ENCODE results near the gene PIANP. TPM values are rescaled to one million over a fixed set of nuclear protein-coding genes. Genes with fewer than 3 reads are reported as not detected.

PIANP gene
- total RNA-seq, 4 donors from 2014 or later, result 0.11 to 0.19 TPM; not detected in 2

GRCh38 chr12:6688543-6688998, 12.0 kb downstream of the PIANP start:
- Histone ChIP-seq H3K27me3 (no peaks in the 10 kb centered on the region), H3K4me3 (peak overlapping the region; percentile 84 to 93 (median 86)), H3K36me3 (peaks cover 0 to 30% (median 2%) of the 10 kb centered on the region in 3 donors), H3K9me3 (no peaks in the 10 kb centered on the region), H3K27ac (peak overlapping the region; percentile 94 to 99 (median 98)), H3K4me1 (peaks cover 7 to 67% (median 25%) of the 10 kb centered on the region in 3 donors)
- TF ChIP-seq POLR2A (IDR thresholded peaks at IDR 0.05) (no peak), CTCF (IDR thresholded peaks at IDR 0.05) (no peak)
- 0 to 5% methylated on average over 3 to 6 of the region's 13 CpGs for WGBS, 2 donors
- DNase-seq, result peak; percentile 54
- intact Hi-C loops (cut with DNase I), result no loop called here

- 76 to 79% methylated on average over 3 of the region's 3 CpGs for WGBS, 2 donors
These were observed 14.8 kb downstream of the PIANP start for GRCh38 chr12:6685814-6686213.

GRCh38 chr12:6684609-6685008, 16.0 kb downstream of the PIANP start:
- Histone ChIP-seq H3K27ac (no peak overlapping the region), H3K9me3 (no peaks in the 10 kb centered on the region), H3K36me3 (peaks cover 8 to 69% (median 14%) of the 10 kb centered on the region in 3 donors), H3K4me3 (no peak overlapping the region), H3K27me3 (no peaks in the 10 kb centered on the region), H3K4me1 (peaks cover 7 to 57% (median 19%) of the 10 kb centered on the region in 3 donors)
- no peak for DNase-seq
- TF ChIP-seq CTCF (IDR thresholded peaks at IDR 0.05) (peak in 4 of 6 experiments; percentile 27 to 45 (median 40)), POLR2A (IDR thresholded peaks at IDR 0.05) (no peak)
- WGBS, 2 donors, result 62 to 63% methylated on average over 6 of the region's 6 CpGs
- intact Hi-C loops (cut with DNase I), result no loop called here

More at GRCh38 chr12:6685814-6686213, 14.8 kb downstream of the PIANP start:
- DNase-seq, result no peak
- TF ChIP-seq CTCF (IDR thresholded peaks at IDR 0.05), result no peak
- H3K4me1 ChIP-seq, result peaks cover 7 to 68% (median 25%) of the 10 kb centered on the region in 3 donors
- H3K36me3 ChIP-seq, result peaks cover 8 to 57% (median 8%) of the 10 kb centered on the region in 3 donors
- no peaks in the 10 kb centered on the region for H3K9me3 ChIP-seq
- H3K27me3 ChIP-seq, result no peaks in the 10 kb centered on the region
- intact Hi-C loops (cut with DNase I), result no loop called here
- no peak overlapping the region for H3K4me3 ChIP-seq
- no peak overlapping the region for H3K27ac ChIP-seq

- H3K27ac ChIP-seq, result no peak overlapping the region
- peaks cover 0 to 4% (median 0%) of the 10 kb centered on the region in 3 donors for H3K4me1 ChIP-seq
- TF ChIP-seq POLR2A (IDR thresholded peaks at IDR 0.05), result no peak
- no peak for TF ChIP-seq CTCF (IDR thresholded peaks at IDR 0.05)
- peaks cover 46 to 99% (median 67%) of the 10 kb centered on the region in 3 donors for H3K36me3 ChIP-seq
- H3K4me3 ChIP-seq, result no peak overlapping the region
- WGBS, 2 donors, result 93 to 100% methylated on average over 5 of the region's 5 CpGs
- H3K9me3 ChIP-seq, result no peaks in the 10 kb centered on the region
- intact Hi-C loops (cut with DNase I), result no loop called here
- DNase-seq, result no peak
- no peaks in the 10 kb centered on the region for H3K27me3 ChIP-seq
These were observed 23.7 kb downstream of the PIANP start for GRCh38 chr12:6676962-6677361.

GRCh38 chr12:6672143-6672542, 28.5 kb downstream of the PIANP start:
- Histone ChIP-seq H3K4me1 (no peaks in the 10 kb centered on the region), H3K4me3 (no peak overlapping the region), H3K27ac (no peak overlapping the region), H3K27me3 (no peaks in the 10 kb centered on the region), H3K9me3 (no peaks in the 10 kb centered on the region), H3K36me3 (peaks cover 50 to 100% (median 82%) of the 10 kb centered on the region in 3 donors)
- no peak for DNase-seq
- intact Hi-C loops (cut with DNase I), result no loop called here
- TF ChIP-seq POLR2A (IDR thresholded peaks at IDR 0.05) (no peak), CTCF (IDR thresholded peaks at IDR 0.05) (no peak)
- WGBS, 2 donors, result 85 to 97% methylated on average over 7 of the region's 18 CpGs
